ENCODE measurements around the gene PRKCA. TPM values are rescaled to one million over a fixed set of nuclear protein-coding genes. Genes with fewer than 3 reads are reported as not detected.

Gene PRKCA
- total and polyA plus RNA-seq, 2 donors (not counting 3 experiments of a cell fraction or from before 2014, with no cell fraction given) = 7.5 to 34.2 TPM

DNA sequence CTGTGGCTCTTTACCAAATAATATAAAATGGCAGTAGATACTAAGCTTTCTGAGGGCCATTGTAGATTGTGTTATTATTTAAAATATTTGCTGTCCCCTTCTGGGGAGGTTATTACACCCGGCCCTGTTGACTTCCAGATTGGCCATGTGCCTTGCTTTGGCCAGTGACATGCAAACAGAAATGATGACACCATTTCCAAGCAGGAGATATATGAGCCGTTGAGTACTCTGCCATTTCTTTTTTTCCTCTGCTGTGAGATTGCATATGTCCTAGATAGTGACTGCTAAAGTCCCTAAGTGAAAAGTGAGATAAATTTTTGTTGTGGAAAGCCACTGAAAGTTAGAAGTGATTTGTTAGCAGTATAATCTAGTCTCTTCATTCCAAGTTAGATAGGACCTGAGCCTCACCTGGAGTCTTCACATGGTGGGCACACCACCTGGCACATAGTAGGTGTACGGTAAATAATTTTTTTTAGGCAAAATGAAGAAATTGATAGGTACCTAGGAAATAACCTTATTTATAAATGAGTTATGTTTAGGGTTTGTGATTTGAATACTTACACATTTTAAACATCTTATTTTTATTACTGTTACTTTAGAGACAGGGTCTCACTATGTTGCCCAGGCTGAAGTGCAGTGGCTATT, 328.5 kb downstream of the PRKCA start:
- BruUV-seq (replicated peaks) = no TSS peak
- dilution Hi-C loops (cut with MboI; ENCODE audit: extremely low pct_ligation_motif_present, low sequenced_read_pairs) = no loop called here
- DNase-seq (ENCODE audit: low read depth, low spot score) (no peak), FAIRE-seq (no peak)
- H4K20me1 ChIP-seq (replicated peaks; ENCODE audit: control insufficient read depth, extremely low read depth, insufficient read depth, low read length) = no peaks in the 10 kb centered on the region
- no peak overlapping the region for H3K4me3 ChIP-seq (replicated peaks in 1 of 3; ENCODE audit: insufficient read depth in 1 of 3, low read depth in 1 of 3, low read length in 3 of 3)
- H3K4me2 ChIP-seq (ENCODE audit: insufficient read depth, low read length) = no peak overlapping the region
- ChIA-PET POLR2A (no interaction called here), CTCF (interaction anchor here (0.8 to 1.5 kb wide), 5 partner anchors 20 to 466 kb away, joined by 3 to 4 read pairs (median 4); no protein-coding TSS in a partner anchor)
- TF ChIP-seq POLR2AphosphoS5 (IDR thresholded peaks at IDR 0.05; ENCODE audit: insufficient read depth, low read depth, low read length) = no peak
- H2AFZ ChIP-seq (ENCODE audit: low read depth, low read length) = no peak overlapping the region
- H3K27me3 ChIP-seq (ENCODE audit: control insufficient read depth in 2 of 2, insufficient read depth in 2 of 2, low read length in 2 of 2) = no peaks in the 10 kb centered on the region
- H3K9ac ChIP-seq (replicated peaks; ENCODE audit: extremely low read depth, insufficient read depth, low read length) = no peak overlapping the region
- no peak overlapping the region for H3K27ac ChIP-seq (ENCODE audit: insufficient read depth, low read depth, low read length)
- no peaks in the 10 kb centered on the region for H3K4me1 ChIP-seq (ENCODE audit: control insufficient read depth, extremely low read depth, insufficient read depth, low read length)
- intact Hi-C loops (cut with micrococcal nuclease) = no loop called here
- H3K9me1 ChIP-seq (replicated peaks; ENCODE audit: control insufficient read depth, extremely low read depth, insufficient read depth, low read length) = no peaks in the 10 kb centered on the region
- H3K36me3 ChIP-seq (ENCODE audit: control insufficient read depth in 2 of 2, extremely low read depth in 1 of 2, insufficient read depth in 2 of 2, low read length in 2 of 2) = no peaks in the 10 kb centered on the region
- H3K9me3 ChIP-seq (replicated peaks; ENCODE audit: control insufficient read depth, insufficient read depth, low read length) = no peaks in the 10 kb centered on the region
- no peaks in the 10 kb centered on the region for H3K79me2 ChIP-seq (ENCODE audit: control insufficient read depth, insufficient read depth, low read length)

DNA sequence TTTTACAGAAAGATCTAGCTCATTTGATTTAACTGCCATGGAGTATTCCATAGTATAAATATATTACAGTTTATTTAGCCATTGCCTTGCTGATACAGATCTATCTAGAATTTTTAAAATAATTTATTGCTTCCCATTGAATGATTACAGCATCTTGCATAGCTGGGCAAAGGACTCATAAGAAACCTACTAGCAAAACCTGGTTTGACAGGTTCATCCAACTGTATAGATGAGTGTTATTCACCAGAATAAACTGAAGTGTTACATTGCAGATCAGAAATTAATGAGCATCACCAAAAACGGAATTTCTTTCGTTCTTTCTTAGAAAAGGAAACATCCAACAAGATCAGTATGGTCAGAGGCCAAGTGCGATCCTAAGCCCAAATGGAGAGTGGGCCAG, 330.3 kb downstream of the PRKCA start:
- H3K4me1 ChIP-seq (ENCODE audit: control insufficient read depth, extremely low read depth, insufficient read depth, low read length) = no peaks in the 10 kb centered on the region
- dilution Hi-C loops (cut with MboI; ENCODE audit: extremely low pct_ligation_motif_present, low sequenced_read_pairs) (no loop called here), intact Hi-C loops (cut with micrococcal nuclease) (no loop called here)
- H4K20me1 ChIP-seq (replicated peaks; ENCODE audit: control insufficient read depth, extremely low read depth, insufficient read depth, low read length) = no peaks in the 10 kb centered on the region
- no peak overlapping the region for H3K4me2 ChIP-seq (ENCODE audit: insufficient read depth, low read length)
- H3K27ac ChIP-seq (ENCODE audit: insufficient read depth, low read depth, low read length) = no peak overlapping the region
- DNase-seq (ENCODE audit: low read depth, low spot score) = no peak
- H3K27me3 ChIP-seq (ENCODE audit: control insufficient read depth in 2 of 2, insufficient read depth in 2 of 2, low read length in 2 of 2) = no peaks in the 10 kb centered on the region
- no peaks in the 10 kb centered on the region for H3K9me1 ChIP-seq (replicated peaks; ENCODE audit: control insufficient read depth, extremely low read depth, insufficient read depth, low read length)
- no peaks in the 10 kb centered on the region for H3K79me2 ChIP-seq (ENCODE audit: control insufficient read depth, insufficient read depth, low read length)
- no peak for TF ChIP-seq JUN (IDR thresholded peaks at IDR 0.05; ENCODE audit: borderline replicate concordance, insufficient read depth, insufficient read length, low read depth)
- TF ChIP-seq, protein P1, sequence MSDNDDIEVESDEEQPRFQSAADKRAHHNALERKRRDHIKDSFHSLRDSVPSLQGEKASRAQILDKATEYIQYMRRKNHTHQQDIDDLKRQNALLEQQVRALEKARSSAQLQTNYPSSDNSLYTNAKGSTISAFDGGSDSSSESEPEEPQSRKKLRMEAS (IDR thresholded peaks at IDR 0.05; ENCODE audit: insufficient read depth, insufficient read length) = no peak
- TF ChIP-seq, protein P2, sequence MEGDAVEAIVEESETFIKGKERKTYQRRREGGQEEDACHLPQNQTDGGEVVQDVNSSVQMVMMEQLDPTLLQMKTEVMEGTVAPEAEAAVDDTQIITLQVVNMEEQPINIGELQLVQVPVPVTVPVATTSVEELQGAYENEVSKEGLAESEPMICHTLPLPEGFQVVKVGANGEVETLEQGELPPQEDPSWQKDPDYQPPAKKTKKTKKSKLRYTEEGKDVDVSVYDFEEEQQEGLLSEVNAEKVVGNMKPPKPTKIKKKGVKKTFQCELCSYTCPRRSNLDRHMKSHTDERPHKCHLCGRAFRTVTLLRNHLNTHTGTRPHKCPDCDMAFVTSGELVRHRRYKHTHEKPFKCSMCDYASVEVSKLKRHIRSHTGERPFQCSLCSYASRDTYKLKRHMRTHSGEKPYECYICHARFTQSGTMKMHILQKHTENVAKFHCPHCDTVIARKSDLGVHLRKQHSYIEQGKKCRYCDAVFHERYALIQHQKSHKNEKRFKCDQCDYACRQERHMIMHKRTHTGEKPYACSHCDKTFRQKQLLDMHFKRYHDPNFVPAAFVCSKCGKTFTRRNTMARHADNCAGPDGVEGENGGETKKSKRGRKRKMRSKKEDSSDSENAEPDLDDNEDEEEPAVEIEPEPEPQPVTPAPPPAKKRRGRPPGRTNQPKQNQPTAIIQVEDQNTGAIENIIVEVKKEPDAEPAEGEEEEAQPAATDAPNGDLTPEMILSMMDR (IDR thresholded peaks at IDR 0.05; ENCODE audit: extremely low read depth in 1 of 2, insufficient read depth in 1 of 2, low read depth in 1 of 2, low read length in 2 of 2) = no peak
- no peak for TF ChIP-seq EZH2 (IDR thresholded peaks at IDR 0.05; ENCODE audit: borderline replicate concordance, low read depth, low read length, severe bottlenecking)
- TF ChIP-seq MYC (IDR thresholded peaks at IDR 0.05; ENCODE audit: low read depth, low read length) = no peak
- no peak for TF ChIP-seq POLR2A (IDR thresholded peaks at IDR 0.05; ENCODE audit: low read depth, low read length)
- TF ChIP-seq GATA2 (IDR thresholded peaks at IDR 0.05; ENCODE audit: insufficient read depth, insufficient read length, low read depth, low read length) = no peak
- TF ChIP-seq POLR2AphosphoS5 (IDR thresholded peaks at IDR 0.05; ENCODE audit: insufficient read depth, low read depth, low read length) = no peak
- no peak for TF ChIP-seq FOS (IDR thresholded peaks at IDR 0.05; ENCODE audit: borderline replicate concordance, insufficient read depth, low read length)
- POLR2A ChIA-PET = no interaction called here
- no peak overlapping the region for H3K4me3 ChIP-seq (replicated peaks in 1 of 3; ENCODE audit: insufficient read depth in 1 of 3, low read depth in 1 of 3, low read length in 3 of 3)
- no peaks in the 10 kb centered on the region for H3K36me3 ChIP-seq (ENCODE audit: control insufficient read depth in 2 of 2, extremely low read depth in 1 of 2, insufficient read depth in 2 of 2, low read length in 2 of 2)
- H3K9ac ChIP-seq (replicated peaks; ENCODE audit: extremely low read depth, insufficient read depth, low read length) = no peak overlapping the region
- no peaks in the 10 kb centered on the region for H3K9me3 ChIP-seq (replicated peaks; ENCODE audit: control insufficient read depth, insufficient read depth, low read length)
- H2AFZ ChIP-seq (ENCODE audit: low read depth, low read length) = no peak overlapping the region
- no TSS peak for BruUV-seq (replicated peaks)
- FAIRE-seq = no peak
- CTCF ChIA-PET = interaction anchor here (1.3 kb wide), 1 partner anchor 41 kb away, joined by 6 read pairs; no protein-coding TSS in a partner anchor

Measured in endothelial cell of umbilical vein (primary cell).